A204.1 (cell line): Measurements from ENCODE around the gene CA10.

Experiments used
- FAIRE-seq: peaks from 2 replicates; lab custom pipeline; 2012; peaks lifted over from hg19 to GRCh38; lab: Jason Lieb, UNC

The CA10 gene

DNA sequence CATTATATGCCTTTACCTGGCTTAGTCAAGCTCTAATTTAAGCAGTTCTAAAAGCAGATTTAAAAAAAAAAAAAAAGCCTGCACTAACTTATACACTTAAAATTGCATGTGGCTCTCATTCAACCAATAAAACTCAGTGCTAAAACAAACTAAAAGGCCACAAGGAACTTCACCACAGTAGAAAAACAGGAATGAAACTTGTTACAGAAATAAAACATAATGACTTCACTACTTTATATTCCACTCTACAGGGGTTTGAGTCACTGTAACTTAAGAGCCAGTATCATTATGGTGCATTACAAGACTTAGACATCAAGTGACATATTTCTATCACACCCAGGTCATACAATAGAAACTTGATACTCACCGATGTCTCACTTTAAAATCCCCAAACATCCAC is 11.1 kb downstream of the CA10 start:
- no peak for FAIRE-seq

DNA sequence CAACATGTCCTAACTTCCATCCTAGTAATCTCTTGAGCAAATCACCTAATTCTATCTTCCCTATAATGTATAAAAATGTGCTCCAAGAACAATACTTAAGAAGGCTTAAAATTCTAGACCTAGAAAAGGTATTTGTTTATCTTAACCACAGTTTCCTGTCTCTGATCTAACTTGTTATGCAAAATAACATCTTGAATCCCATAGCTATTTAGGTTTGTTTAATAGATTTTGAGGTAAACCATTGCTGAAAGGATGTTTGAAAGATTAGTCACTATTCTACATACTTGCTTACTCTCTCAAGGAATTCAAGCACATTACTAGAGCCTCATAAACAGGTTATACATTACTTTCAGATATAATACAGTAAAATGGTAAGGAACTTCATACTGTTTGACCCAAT is 13.0 kb downstream of the CA10 start:
- no peak for FAIRE-seq

DNA sequence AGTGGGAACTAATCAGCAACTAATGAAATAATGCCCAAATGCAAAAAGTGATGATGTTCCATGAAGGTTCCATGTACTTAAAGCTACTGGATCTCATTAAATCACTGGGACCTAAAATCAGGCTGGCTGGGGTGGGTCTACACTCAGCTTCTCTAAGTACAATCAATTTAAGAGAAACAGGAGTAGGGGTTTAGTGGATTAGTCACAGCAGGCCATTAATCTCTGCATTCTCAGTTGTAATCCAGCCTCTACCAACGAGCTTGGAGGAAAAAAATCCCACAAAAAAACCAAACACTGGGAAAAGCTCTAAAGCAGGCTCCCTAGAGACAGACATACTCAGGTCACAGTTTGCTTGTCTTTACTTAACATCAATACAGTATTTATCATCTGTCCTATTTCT is 15.0 kb downstream of the CA10 start:
- no peak for FAIRE-seq

DNA sequence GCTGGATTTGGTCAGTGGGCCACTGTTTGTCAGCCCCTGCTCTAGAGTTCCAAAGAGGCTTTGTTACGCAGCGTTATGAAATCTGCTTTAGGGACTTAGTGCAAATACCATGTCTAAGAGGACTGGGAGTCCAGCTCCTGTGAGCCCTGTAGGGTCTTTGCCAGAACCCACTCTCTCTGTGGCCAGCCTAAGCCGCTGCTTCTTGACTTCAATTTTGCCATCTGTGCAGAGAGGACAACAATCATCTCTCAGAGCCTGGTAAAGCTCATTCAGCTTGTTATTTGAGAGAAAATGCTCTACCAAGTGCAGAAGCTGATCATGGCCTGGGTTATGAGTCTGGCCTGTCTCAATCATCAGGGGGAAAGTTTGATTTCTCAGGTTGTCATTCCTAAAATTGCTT is 17.9 kb downstream of the CA10 start:
- FAIRE-seq, result no peak

DNA sequence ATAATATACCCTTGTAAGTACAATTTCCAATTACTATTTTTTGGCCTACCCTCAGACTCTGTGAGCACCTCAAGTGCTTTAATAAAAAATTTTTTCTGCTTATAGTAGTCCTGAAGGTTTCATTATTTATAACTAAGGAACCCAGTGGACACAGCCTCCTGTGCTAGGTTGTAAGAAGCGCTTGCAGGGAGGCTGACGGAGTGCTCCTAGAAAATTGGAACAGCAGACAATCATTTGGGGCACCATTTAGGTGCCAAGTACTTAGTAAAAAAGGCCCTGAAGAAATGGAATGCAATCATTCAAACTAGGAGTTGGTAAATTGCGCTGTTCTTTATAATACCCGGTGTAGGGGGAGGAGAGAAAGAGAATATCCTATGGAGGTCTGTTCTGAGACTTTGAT is 19.8 kb downstream of the CA10 start:
- FAIRE-seq, result no peak

DNA sequence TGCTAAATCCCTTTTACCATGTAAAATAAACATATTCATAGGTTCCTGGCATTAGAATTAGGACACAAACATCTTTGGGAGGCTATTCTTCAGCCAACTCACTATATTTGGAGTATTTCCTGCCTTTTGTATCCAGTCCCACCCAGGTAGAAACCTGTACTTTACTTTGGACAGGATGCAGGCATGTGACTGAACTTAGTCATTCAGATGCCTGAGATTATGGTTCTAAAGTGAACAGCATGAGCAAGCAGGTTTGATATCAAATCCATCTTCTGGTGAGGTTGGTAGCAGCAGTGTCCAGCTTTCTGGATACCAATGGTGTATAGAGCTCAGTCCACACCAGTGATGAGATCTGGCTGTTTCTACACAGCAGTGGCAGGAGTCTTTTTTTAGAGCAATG is 20.2 kb downstream of the CA10 start:
- no peak for FAIRE-seq

DNA sequence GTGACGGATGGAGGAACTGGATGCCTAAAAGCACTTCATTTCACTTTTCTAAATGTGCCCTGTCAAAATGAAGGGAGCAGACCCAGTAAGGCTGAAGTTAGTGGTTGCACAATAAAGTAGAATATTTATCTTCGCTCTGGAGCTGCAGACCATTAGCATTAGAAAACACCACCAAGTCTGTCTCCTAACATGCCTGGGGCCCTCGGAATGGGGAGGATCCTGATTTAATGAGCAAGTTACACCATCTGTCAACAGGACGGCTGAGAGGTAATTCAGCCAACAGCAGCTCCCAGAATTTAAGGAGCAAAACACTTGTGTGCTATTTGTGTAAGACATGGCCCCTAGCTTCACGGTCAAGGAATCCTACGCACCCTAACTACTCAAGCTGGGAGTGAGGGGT is 22.3 kb downstream of the CA10 start:
- no peak for FAIRE-seq

DNA sequence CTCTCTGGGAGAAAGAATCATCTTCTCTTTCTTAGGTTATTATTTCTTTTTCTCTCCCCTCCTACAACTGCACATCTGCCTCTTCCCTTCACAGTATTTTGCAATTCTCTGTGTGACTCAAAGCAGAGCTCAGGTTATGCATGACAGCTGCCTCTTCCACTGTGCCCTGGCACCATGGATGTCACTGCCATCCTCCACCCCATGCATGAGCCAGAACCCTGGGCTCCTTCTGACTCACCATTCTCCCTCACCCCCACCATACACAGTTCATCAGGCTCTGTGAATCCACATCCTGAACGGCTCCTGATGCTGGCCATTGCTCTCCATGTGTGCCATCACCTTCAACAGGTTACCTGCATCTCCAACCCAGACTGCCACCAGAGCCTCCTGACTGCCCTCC is 23.9 kb downstream of the CA10 start:
- no peak for FAIRE-seq

DNA sequence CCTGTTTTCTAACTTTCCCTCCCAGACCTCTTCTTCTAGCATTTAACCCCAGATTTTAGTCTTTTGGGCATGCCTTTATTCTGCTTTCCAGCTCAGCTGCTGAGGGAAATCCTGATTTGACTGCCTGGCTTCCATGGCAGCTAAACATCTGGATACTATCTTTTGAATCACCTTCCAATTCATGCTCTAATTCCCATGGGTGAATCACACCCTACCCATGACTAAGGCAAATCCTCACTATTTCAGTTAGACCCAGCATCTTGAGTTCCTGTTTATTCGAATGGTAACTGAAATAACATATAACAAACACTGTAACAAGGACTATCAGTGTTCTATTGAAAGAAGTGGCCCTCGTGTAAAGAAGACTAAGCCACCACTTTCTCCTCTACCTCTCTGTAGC is 29.8 kb downstream of the CA10 start:
- no peak for FAIRE-seq

DNA sequence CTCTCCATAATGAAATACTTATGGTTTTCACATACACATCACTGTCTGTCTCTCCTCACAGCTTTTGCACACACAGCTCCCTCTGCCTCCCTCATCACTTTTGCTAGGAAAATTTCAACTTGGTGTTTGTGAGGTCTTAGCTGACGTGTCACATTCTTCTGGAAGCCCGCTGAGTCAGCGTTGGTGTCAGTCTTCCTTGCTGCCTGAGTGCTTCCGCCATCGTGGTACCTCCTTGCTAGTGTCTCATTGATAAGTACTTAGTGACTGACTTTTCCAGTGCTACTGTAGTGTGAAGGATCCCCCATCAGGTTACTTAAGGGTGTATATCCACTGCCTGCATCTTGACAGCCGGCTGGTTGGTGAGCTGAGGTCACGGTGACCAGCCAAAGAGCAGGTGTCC is 33.5 kb downstream of the CA10 start:
- FAIRE-seq, result no peak

DNA sequence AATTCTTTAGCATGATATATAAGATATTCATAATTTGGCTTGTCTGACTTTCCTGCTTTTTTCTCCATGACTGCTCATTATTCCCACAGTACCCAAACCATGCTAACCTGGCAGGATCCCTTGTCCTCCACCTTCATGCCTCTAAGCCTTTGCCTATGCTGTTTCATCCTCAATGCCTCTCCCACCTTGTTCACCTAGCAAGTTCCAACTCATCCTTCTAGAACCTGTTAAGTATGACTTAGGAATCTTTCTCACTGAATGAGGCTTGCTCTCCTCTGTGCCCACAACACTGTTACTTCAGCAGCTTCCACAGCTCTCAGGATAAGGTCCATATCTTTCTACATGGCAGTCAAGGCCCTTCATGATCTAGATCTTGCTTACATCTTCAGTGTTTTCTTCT is 34.0 kb downstream of the CA10 start:
- no peak for FAIRE-seq

DNA sequence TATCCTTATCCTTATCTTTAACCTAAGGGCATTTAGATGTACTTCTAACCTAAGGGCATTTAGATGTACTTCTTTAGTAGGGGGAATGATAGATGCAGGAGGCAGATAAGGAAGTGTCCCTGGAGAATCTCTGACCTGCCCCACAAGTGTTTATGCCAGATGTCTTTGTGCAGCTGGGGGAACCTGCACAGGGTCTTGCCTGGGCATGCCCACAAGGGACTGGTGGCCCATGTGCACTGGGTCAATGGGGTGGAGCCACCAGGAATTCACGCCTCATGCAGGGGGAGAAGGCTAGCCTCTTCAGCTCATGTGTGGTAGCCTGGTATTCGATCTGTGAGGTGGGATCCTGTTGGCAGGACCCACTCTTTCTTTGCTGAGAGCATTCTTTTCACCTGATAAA is 38.0 kb downstream of the CA10 start:
- no peak for FAIRE-seq

DNA sequence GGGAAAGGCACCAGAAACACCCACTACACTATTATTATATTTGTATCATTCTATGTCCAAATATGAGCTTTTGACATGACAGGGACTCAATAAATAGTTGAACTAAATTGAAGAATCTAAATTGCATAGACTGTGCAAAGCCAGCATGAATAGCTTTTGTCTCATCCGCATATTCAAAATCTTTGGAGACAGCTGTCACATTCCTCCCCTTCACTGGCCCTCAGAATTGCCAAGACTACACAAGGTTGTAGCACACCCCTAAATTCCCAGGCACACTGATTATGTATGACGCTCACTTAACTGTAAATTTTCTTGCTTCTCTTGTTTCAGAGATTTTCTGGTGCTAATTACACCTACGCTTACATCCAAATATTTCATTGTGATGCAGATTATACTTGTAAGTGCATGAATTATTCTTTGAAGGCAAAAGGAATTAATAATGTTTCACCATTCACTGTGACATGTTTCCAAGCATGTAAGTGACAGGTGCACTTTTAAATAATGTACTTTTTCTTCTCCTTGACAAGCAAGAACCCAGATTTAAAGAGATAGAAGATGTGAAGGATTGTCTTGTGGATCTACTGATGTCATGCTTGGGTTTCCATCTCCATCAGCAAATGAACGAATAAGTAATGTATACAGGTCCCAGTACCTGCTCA is 47.5 kb downstream of the CA10 start:
- FAIRE-seq, result no peak

DNA sequence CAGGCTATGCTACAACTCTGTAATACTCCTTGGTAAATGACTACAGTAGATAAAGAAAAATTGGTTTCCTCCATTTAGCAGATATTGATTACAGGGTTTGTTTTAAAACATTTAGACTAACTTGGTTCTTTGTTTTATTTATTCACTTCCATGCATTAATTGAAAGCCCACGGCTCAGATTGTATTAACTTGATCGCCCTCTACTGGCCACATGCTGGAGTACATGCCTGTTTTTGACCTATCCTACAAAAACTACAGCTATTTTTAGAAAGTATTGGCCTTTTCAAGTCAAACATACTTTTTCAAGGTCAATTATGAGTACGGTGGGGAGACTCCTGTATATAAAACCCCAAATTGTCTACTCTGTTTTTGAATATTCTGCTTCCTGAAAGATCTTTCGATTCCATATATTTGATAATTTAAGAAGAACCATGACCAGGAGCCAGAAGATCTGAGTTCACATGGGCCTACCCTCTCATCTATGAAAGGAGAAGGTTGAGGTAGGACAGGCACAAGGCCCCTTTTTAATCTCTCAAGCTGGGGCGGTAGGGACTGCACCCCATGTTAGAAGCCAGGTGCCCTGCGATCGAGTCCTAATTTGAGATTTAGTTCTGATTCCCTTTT is 51.8 kb downstream of the CA10 start:
- FAIRE-seq, result peak; percentile 91

DNA sequence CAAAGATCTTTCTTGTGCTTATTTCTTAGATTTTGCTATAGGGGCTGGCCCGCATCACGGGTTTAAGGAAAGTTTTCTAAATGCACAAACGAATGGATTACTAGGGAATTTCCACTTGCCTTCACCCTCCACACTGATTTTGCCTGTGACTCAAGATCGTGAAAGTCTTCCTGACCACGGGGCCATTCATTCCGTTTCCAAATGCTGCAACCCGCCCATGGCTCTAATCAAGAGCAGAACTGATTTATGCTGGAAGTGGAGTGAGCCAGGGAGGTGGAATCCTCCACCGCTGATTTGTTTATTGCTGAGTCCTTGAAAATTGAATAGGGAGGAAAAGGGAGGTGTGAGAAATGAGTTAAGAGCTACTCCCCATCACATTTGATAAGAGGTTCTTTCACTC is 52.4 kb downstream of the CA10 start:
- FAIRE-seq, result no peak

DNA sequence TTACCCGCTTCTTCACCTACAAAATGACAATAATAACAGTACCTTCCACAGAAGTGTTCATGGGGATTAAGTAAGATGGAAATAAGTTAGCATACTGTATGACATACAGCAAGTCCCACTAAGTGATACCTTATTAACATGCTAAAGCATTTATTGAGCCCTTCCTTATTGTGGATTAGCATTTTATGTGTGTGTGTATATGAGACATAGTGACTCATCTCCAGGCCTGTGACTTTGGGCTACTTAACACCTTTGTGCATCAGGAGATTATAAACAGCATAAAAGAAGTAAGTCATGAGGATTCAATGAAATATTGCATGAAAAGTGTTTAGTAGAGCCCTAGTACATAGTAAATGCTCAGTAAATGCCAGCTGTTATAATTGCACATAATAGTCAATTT is 52.9 kb downstream of the CA10 start:
- FAIRE-seq, result no peak

DNA sequence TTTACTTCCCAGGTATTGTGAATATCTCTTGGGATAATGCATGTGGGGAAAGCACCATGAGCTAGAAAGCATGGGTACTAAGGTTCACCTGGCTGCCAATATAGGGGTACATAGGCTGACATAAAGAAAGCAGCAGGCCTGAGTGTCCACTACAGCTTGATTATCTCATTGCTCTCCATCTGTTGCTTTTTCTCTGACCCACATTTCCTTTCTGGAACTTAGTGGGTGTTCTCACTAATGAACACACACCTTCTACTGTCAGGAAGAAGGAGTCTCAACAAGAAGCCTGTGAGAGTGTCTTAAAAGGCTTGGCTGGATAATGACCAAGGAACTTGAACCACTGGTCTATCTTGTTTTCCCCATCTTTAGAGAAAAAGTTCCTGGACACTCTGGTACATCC is 62.5 kb downstream of the CA10 start:
- no peak for FAIRE-seq

DNA sequence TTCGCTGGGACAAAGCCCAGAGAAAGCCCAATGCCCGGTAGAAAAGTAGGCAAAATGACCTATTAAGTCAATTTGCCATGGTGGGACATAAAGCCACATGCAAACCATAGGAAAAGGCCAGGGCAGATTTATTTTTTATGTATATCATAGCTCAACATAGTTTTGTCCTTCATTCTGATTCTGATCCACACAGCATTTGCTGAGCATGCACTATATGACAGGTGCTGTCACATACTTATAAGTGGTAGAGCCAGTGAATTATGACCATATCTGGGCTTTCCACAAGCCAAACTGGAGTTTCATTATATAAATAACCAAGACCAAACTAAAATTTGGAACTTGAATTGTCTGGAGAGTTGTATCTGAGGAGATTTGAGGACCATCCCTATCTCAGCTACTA is 74.3 kb downstream of the CA10 start:
- FAIRE-seq, result no peak

DNA sequence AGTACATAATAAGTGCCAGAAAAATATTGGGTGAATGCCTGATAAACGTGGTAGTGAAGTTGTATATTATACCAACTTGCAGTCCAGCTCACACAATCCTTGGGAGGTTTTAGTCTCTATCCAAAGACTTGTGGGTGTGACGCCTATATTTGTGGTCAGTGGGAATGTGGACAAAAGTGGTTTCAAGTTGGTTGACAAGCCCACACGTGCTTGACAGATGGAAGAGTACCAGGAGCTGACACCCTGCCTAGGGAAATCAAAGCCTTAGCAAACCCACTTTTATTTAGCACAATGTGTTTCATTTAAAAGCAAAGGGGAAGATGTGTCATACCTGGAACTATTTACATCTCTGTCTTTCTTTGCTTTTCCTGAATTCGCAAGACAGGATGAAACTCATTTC is 79.0 kb downstream of the CA10 start:
- no peak for FAIRE-seq

DNA sequence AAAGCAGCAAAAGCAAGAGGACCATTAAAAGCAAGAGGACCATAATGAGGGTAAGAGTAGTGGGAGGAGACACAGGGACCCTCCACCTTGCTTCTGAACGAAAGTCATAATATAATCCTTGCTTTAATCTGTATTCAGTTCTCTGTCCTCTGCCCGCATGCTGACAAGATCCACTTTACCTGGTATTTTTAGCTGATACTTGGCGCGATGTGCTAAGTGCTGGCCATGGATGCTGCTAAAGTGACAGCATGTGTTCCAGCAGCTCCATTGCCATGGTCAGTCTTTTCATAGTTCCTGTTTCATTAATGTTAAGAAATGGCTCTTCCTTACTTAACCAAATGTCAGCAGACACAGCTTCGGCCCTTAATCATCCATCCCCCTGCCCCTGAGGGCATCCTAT is 86.8 kb downstream of the CA10 start:
- no peak for FAIRE-seq

DNA sequence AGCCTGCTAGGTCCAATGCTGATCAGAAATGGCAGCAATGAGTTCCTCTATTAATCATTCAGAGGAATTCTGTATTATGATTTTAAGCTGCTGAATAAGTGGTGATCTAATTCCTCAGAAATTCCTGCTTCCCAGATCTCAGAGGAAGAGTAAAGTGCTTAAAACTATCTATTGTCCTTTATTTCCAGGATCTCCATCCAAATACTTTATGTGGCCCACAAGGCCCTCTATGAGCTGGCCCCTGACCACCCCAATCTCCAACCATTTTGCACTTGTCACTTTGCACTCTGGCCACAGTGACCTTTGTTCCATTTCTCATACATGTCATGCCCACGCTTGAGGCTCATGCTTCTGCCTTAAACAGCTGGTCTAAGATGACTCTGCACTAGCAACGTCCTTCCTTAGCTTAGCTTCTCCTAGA is 93.7 kb downstream of the CA10 start:
- FAIRE-seq, result no peak

DNA sequence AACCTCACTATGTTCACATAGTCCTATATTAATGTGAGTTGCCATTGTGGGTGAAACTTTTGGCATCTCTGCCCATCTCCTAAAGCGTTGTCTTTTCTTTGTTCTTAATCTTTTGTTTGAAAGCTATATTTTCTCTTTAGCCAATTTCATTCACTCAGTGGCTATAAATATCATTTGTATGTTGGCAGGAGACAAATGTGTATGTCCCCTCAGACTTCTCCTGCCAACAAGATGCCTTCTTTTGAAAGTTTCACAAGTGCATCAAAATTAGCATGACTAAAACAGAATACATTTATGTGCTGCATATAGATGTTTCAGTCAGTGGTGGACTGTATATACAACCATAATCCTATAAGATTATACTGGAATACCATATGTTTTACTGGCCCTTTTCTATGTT is 109.0 kb downstream of the CA10 start:
- FAIRE-seq, result no peak

DNA sequence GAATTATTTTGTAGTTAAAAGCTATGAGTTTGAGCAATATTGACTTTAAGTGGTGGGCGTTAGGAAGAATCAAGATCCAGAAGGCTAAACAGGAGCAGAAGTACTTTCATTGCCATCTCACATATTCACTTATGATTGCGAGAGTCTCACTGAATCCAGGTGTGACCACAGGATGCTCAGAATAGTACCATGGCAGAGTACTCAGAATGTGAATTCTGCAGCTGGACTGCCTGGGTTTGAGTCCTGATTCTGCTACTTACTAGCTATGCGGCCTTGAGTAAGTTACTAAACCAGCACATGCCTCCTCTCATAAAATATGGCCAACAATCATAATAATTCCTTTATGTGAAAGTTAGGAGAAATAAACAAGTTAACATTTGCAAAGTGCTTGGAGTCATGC is 109.5 kb downstream of the CA10 start:
- FAIRE-seq, result no peak

DNA sequence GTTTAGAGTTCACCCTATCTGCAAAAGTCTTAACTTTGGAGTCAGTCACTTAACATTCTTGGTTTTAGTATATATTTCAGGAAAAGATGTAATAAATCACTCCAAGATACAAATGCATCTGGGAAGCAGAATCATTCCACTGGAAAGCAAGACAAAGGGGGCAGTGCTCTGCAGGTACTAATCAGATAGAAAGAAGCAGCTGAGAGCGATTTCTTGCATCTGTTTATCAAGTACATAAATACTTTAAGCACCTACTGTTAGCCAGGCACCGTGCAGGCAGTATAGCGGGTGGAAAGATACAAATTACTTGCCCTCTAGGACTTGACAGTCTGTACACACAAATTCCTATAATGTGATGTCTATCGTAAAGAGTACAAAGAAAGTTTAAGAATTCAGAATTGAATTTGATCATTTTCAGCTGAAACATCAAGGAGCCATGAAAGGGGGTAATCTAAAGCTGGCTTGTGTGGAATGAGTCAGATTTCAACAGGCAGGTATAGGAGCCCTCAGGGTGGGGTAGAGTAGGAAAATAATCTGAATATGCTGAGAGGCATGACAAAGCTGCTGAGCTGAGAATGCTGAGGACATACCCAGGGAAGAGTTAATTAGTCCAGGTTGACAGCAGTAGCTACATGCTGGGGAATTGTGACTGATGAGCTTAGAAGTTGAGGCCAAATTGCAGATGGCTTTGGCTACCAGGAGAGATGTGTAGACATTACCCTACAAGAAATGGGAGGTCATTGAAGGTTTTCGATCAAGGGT is 110.2 kb downstream of the CA10 start:
- no peak for FAIRE-seq
